NOMO-1 treated with dmso at 0.1 percent for 144 hours (cell line): Measurements from ENCODE around the gene TSACC.
A peak's percentile ranks its signal among the peaks of the same experiment; 100 is the strongest.

Experiments
- DNase-seq: peaks from one replicate; lab custom pipeline; 2025; ENCODE audit not compliant: unreplicated experiment; lab: John Stamatoyannopoulos, UW

TSACC gene

GRCh38 chr1:156391701-156392100 lies 53.4 kb downstream of the TSACC start:
- DNase-seq = no peak

DNA sequence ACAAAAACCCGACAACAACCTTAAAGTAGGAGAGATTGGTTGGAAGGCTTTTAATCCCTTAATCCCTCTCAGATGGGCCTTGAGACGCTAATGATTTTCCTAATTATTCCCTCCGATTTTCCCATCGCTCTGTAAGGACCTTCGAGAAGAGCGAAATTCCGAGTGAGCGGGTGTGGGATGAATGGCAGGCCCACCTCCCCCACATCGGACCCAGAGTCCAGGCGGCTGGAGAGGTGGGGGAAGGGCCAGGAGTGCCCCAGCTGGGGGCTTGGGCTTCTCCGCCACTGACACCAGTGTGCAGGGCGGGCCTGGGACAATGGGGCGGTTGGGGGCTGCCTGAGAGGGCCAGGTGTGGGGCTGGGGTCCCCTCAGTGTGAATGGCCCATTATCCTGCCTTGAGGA lies 54.1 kb downstream of the TSACC start:
- DNase-seq = no peak

DNA sequence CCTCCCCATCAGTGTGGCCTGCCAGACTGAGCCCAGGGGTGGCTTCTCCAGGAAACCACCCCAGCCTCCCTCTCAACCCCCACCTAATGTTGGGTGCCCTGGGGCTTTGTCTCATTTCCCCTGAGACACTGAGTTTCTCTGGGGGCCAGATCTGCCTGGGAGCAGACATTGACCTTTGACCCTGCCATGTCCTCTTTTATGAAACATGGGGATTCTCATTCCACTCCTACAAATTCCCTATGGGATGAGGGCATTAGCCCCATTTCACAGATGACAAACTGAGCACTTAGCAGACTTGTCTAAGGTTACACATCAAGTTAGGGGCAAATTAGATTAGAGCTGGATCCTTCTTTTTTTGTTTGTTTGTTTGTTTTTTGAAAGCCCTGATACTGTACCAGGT lies 54.8 kb downstream of the TSACC start:
- DNase-seq = no peak

- DNase-seq = no peak
These were observed 55.8 kb downstream of the TSACC start for GRCh38 chr1:156394082-156394481.

DNA sequence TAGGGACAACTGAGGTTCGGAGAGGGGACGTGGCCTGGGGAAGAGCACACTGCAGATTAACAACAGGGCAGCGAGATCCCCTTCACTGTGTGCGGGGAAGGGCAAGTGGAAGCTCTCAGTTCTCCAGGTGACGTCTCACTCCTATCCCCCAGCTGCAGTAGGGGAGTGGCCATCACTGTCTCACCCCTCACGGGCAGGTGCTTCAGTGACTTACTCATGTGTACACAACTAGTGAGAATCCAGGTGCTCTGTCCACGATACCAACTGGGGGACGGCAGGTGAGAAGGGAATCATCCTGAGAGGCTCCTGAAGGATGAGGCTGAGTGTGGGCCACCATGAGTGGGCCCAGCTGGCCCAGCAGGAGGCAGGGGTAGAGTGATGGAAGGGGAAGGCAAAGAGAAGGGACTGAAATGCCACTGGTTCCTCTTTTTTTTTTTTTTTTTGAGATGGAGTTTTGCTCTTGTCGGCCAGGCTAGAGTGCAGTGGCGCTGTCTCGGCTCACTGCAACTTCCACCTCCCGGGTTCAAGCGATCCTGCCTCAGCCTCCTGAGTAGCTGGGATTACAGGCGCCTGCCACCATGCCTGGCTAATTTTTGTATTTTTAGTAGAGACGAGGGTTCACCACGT lies 56.6 kb downstream of the TSACC start:
- peak; percentile 4 for DNase-seq
